GM18519 (cell line): Measurements from ENCODE around the gene RHOT2.

ENCODE experiments used
- ATAC-seq: cut with Tn5 transposase; IDR thresholded peaks from one replicate; pipeline ENCODE4 v1.9.1; 2021; ENCODE audit warnings: mild to moderate bottlenecking, moderate library complexity; ENCODE audit not compliant: unreplicated experiment, low FRiP score

RHOT2 gene

DNA sequence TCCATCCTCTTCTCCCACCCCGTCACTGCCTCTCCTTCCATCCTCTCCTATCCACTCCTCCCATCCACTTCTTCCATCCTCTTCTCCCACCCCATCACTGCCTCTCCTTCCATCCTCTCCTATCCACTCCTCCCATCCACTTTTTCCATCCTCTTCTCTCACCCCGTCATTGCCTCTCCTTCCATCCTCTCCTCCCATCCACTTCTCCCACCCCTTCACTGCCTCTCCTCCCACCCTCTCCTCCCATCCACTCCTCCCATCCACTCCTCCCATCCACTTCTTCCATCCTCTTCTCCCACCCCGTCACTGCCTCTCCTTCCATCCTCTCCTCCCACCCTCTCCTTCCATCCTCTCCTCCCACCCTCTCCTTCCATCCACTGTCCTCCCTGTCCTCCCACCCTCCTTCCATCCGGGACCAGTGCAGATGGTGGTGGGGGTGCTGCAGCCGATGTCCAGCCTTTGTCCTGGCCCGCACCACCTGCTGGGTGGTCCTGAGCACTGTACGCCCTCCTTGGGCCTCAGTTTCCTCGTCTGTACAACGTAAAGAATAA, 36.0 kb upstream of the RHOT2 start:
- no peak for ATAC-seq

DNA sequence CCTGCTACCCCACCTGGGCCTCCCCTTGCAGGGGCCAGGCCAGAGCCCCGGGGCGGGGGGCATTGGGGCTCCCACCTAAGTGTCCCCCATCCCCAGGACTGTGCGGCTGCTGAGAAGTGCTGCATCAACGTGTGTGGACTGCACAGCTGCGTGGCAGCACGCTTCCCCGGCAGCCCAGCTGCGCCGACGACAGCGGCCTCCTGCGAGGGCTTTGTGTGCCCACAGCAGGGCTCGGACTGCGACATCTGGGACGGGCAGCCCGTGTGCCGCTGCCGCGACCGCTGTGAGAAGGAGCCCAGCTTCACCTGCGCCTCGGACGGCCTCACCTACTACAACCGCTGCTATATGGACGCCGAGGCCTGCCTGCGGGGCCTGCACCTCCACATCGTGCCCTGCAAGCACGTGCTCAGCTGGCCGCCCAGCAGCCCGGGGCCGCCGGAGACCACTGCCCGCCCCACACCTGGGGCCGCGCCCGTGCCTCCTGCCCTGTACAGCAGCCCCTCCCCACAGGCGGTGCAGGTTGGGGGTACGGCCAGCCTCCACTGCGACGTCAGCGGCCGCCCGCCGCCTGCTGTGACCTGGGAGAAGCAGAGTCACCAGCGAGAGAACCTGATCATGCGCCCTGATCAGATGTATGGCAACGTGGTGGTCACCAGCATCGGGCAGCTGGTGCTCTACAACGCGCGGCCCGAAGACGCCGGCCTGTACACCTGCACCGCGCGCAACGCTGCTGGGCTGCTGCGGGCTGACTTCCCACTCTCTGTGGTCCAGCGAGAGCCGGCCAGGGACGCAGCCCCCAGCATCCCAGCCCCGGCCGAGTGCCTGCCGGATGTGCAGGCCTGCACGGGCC, 35.2 kb upstream of the RHOT2 start:
- no peak for ATAC-seq

DNA sequence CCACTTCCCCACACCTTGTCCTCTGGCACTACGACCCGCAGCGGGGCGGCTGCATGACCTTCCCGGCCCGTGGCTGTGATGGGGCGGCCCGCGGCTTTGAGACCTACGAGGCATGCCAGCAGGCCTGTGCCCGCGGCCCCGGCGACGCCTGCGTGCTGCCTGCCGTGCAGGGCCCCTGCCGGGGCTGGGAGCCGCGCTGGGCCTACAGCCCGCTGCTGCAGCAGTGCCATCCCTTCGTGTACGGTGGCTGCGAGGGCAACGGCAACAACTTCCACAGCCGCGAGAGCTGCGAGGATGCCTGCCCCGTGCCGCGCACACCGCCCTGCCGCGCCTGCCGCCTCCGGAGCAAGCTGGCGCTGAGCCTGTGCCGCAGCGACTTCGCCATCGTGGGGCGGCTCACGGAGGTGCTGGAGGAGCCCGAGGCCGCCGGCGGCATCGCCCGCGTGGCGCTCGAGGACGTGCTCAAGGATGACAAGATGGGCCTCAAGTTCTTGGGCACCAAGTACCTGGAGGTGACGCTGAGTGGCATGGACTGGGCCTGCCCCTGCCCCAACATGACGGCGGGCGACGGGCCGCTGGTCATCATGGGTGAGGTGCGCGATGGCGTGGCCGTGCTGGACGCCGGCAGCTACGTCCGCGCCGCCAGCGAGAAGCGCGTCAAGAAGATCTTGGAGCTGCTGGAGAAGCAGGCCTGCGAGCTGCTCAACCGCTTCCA, 34.4 kb upstream of the RHOT2 start:
- ATAC-seq, result no peak

- ATAC-seq, result no peak
Observed at GRCh38 chr16:634051-634670, 33.8 kb upstream of the RHOT2 start.

DNA sequence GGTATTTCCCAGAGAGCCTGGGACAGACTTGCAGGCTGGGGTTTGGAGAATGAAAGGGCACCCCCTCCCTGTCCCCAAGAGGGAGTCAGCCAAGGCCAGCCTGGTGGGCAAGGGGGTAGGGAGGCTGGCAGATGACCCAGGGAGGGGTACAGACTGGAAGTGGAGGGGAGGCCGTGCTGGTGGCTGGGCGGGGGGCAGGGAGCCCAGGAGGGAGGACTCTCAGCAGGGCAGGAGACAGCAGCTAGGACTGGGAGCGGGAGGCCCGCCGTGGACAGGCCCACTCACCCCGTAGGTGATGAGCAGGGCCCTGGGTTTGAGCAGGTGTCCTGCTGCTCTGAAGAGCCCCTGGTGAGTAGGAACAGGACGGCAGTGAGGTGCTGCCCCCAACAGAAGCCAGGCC, 32.9 kb upstream of the RHOT2 start:
- ATAC-seq, result no peak

DNA sequence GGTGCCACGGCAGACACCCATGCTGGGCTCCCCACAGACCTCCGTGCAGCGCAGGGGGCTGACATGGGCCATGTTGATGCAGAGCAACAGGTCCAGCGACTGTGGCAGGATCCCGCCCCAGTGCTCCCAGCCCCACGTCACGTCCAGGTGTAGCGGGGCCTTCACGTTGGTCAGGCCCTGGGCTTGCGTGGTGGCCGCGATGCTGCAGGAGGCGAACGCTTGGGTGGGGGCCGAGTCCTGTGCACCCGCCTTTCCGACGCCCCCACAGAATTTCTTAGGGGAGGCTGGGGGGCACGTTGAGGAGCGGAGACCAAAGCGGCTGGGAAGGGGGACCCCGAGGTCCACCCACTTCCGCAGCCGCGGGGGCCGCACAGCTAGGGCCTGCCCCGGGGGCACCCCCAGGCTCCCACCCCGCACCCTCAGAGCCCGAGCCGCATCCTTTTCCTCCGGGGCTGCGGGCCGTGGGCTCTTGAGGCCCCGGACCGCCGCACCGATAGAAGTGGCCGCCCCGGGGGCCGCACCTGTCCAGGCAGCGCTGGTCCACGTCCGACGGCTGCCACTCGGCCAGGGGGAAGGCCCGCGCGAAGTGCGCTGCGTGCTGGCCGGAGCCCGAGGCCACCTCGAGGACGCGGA, 32.2 kb upstream of the RHOT2 start:
- ATAC-seq, result peak; percentile 2

DNA sequence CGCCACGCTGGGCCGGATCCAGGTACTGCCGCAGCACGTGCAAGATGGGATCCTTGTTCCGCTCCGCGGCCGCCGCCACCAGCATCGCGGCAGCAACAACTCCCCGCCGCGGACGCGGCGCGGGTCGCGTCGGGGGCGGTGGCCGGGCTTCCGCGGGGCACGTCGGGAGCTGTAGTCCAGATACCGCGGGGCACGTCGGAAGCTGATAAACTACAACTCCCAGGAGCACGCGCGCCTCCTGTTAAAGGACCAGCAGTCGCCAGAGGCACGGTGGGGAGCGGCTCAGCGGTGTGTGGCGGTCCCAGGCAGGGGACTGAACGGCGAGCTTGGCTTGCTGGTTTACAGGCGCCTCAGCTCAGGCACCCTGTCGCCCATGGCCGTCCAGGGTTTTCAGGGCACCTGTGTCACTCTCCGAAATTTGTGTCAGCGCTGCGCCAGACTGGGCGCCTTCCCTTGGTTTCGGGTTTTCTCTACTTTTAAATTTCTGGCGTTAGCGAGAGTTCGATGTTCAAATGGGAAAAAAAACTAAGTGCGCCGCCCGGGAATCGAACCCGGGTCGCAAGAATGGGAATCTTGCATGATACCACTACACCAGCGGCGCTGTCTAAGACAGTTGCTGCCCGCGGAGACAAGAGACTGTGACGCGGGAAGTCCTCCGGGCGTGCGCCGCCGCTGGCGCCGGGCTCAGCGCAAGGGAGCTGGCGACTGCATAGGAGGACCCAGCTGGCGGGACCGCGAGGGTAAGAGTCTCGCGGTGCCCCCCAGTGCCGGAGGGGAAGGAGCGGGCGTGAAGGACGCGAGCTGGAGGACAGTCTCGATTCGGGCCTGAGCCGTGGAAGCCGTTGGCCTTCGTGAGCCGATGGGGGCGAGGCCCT, 31.5 kb upstream of the RHOT2 start, which contains the start of gene METTL26:
METTL26 (minus strand) TSS at position 100 of the 875 bp plus-strand sequence; CDS start at position 85, 15 bp downstream.
- peak; percentile 41 for ATAC-seq

GRCh38 chr16:637081-638018, 30.6 kb upstream of the RHOT2 start:
- ATAC-seq, result no peak

- no peak for ATAC-seq
Observed at GRCh38 chr16:638034-638543, 29.8 kb upstream of the RHOT2 start.

DNA sequence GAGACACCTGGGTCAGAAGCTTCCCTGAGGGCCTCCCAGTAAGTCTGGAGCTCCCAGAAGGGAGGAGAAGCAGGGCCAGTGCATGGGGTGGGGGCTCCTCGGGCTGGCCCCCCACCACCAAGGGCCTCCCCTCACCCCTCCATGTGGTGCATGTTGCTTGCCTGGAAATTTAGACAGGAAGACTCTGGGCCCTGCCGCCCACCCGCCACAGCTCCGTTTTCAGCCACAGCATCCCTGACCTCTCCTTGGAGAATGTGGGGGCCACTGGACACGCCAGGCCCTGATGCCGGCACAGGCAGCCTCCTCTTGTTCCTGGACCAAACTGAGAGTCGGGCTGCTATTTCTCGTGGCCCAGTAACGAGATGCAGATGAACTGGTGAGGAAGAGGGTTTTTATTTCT, 29.1 kb upstream of the RHOT2 start:
- ATAC-seq, result no peak

- no peak for ATAC-seq
Observed at GRCh38 chr16:640614-641013, 27.3 kb upstream of the RHOT2 start.

DNA sequence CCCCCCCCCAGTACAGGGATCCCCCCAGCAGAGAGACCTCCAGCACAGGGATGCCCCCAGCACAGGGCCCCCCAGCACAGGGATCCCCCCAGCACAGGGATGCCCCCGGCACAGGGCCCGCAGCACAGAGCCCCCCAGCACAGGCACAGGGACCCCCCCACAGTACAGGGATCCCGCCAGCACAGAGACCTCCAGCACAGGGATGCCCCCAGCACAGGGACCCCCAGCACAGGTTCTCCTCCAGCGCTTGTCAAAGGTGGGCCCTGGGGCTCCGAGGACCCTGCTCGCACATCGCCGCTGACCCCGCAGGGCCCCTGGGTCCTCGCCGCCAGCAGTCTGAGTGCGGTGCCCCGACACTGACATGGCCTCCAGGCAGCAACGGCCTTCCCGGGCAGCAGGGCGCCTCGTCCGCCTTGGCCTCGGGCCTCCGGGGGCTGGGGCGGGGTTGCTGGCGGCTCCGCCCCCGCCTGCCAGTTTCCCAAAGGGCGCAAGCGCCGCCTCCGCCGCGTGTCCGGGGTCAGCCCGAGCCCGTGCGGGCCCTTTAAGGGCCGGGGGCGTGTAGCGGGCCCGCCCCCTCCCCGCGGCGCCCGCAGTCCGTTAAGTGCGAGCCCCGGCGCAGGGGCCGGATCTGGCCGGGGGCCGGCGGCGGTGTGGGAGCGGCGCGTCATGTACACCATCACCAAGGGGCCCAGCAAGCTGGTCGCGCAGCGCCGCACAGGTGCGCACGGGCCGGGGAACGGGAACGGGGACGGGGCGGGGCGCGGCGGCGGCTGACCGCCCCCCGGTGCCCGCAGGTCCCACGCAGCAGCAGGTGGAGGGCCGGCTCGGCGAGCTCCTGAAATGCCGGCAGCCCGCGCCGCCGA, 26.4 kb upstream of the RHOT2 start, which contains the start of gene MCRIP2:
MCRIP2 (plus strand) TSS at position 503 of the 863 bp plus-strand sequence; CDS start at position 667, 164 bp downstream.
- peak; percentile 30 for ATAC-seq

- ATAC-seq, result peak; percentile 17
Observed at GRCh38 chr16:642189-643049, 25.5 kb upstream of the RHOT2 start.

- ATAC-seq, result no peak
Observed at GRCh38 chr16:643050-643368, 24.9 kb upstream of the RHOT2 start.

GRCh38 chr16:644556-644955, 23.4 kb upstream of the RHOT2 start:
- ATAC-seq, result no peak

DNA sequence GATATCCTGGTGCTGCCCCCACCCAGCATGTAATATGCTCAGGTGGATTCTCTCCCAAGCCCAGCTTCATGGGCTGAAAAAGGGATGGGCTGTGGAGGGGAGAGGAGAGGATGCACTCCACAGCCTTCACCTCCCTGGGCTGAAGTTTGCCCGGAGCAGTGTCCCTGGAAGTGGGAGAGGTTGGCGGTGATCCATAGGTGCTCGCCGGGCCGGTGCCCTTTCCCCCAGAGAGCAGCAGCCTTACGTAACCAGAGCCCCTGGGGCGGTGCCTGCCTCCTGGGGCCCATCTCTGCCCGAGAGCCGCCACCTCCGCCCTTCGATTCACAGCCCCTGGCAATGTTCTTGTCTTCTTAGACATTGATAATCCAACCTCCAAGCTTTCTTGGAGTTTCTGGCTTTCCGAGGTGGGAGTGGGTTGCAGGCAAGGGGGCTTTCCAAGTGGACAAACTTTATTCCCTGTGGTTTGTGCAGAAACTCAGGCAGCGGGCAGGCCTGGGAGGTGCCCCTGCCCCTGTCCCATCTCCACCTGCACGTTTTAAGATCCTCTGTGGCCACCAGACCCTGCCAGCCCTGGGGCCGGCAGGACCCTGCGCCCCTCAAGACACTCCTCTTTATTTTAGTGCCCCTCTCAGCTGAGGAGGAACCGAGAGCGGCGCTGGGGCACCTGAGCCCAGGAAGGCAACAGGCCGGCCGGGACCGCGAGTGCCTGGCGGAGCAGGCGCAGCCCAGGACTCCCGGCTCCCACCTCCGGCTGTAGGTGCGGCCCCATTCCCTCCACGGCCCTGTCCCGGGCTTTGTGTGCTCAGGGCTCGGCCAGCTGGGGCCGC, 21.9 kb upstream of the RHOT2 start:
- ATAC-seq, result no peak
